Adrenal gland (tissue), 5 donors: Measurements from ENCODE around the gene GPATCH11.

Experiments
- POLR2A ChIP-seq, 2 donors: fragments of 450-650 bp; IDR thresholded peaks; one replicate each; pipeline ENCODE4 v1.6.1; 2017; ENCODE audit warnings: antibody characterized with exemption in 2 of 2, mild to moderate bottlenecking in 2 of 2, moderate library complexity in 1 of 2
- TF ChIP-seq, protein P1 (sequence below), 6 experiments: fragments of 450-650 bp in 4 of 6; fragments of 200-600 bp in 2 of 6; sonication (generic) in 1 of 6; IDR thresholded peaks; 1 replicate in 5 of 6; 2 replicates in 1 of 6; pipeline versions ENCODE4 v1.5.1 to v1.8.0; 2016 to 2021; ENCODE audit warnings: antibody characterized with exemption in 6 of 6, mild to moderate bottlenecking in 2 of 6, moderate library complexity in 1 of 6
- donor health status: DM: no; HTN: no; CAD: no.

DNA sequence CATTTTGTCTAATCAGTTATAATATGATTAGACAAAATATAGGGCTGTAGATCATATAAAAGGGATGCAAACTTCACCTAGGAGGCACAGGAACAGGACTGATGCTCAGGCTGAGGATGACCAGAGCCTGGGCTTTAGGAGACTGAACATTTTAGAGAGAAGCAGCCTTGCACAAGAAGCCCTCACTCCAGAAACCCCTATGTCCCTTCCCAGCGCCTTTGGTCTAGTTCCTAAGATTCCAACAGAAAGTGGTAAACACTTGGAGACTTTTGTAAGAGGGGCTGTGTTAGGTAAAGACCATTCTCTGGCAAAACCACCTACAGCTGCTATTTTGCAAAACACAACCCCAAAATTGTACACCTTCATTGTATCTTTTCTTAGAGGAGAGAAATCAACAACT lies 33.2 kb downstream of the GPATCH11 start:
- TF ChIP-seq, protein P1, sequence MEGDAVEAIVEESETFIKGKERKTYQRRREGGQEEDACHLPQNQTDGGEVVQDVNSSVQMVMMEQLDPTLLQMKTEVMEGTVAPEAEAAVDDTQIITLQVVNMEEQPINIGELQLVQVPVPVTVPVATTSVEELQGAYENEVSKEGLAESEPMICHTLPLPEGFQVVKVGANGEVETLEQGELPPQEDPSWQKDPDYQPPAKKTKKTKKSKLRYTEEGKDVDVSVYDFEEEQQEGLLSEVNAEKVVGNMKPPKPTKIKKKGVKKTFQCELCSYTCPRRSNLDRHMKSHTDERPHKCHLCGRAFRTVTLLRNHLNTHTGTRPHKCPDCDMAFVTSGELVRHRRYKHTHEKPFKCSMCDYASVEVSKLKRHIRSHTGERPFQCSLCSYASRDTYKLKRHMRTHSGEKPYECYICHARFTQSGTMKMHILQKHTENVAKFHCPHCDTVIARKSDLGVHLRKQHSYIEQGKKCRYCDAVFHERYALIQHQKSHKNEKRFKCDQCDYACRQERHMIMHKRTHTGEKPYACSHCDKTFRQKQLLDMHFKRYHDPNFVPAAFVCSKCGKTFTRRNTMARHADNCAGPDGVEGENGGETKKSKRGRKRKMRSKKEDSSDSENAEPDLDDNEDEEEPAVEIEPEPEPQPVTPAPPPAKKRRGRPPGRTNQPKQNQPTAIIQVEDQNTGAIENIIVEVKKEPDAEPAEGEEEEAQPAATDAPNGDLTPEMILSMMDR (IDR thresholded peaks at IDR 0.05), result no peak
- no peak for TF ChIP-seq POLR2A (IDR thresholded peaks at IDR 0.05)
